Dedifferentiated amniotic fluid mesenchymal stem cell (primary cell): Measurements from ENCODE around the gene SAC3D1.

Source experiments
- DNase-seq: peaks from one replicate; pipeline ENCODE4 v3.0.0-alpha.2; 2016; ENCODE audit errors: extremely low spot score

Gene SAC3D1

DNA sequence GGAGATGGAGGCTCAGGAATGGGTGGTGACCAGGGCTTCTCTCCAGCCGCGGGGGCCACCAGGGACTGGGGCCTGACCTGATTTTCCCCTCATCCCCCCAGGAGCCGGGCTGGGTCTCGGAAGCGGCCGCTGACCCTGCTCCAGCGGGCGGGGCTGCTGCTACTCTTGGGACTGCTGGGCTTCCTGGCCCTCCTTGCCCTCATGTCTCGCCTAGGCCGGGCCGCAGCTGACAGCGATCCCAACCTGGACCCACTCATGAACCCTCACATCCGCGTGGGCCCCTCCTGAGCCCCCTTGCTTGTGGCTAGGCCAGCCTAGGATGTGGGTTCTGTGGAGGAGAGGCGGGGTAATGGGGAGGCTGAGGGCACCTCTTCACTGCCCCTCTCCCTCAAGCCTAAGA, 46.8 kb downstream of the SAC3D1 start:
- DNase-seq, result no peak

DNA sequence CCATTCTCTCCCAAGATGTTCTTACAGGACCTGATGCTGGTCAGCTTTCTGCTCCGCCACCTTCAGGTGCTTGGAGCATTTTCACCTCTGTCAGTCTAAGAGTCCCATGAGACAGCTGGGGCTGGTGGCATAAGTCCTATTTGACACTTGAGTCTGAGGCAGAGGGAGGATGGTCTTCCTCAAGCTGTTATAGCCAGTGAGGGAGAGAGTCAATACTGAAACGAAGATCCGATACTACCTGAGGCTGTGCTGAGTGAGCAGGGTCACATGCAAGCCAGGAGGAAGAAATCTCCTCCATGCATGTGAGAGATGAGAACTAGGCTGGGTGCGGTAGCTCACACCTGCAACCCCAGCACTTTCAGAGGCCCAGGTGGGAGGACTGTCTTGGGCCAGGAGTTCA, 48.6 kb downstream of the SAC3D1 start:
- DNase-seq, result no peak

- DNase-seq, result no peak
Measured at GRCh38 chr11:65090628-65091027, 49.6 kb downstream of the SAC3D1 start.
